WTC11 (cell line): ENCODE results near the gene SMARCA2. TPM values are rescaled to one million over a fixed set of nuclear protein-coding genes. Genes with fewer than 3 reads are reported as not detected.
A peak's percentile ranks its signal among the peaks of the same experiment; 100 is the strongest.

Source experiments
- ATAC-seq: fragments of 200-7000 bp; cut with Tn5 transposase; 2 replicates; pipeline ENCODE4 v1.10.0; 2021; ENCODE audit warnings: mild to moderate bottlenecking, moderate library complexity
- CTCF ChIA-PET: fragments of 300-600 bp; sonication (Branson Sonifier 250); formaldehyde crosslinking; loops from one replicate; lab custom pipeline; 2021; ENCODE audit warnings: antibody characterized with exemption; lab: Charles Lee
- POLR2A ChIA-PET: fragments of 350-600 bp; sonication (Branson Sonifier 250); formaldehyde crosslinking; loops from one replicate; lab custom pipeline; 2021; ENCODE audit warnings: antibody characterized with exemption; lab: Charles Lee
- DNase-seq: peaks from one replicate; pipeline ENCODE4 v3.0.0; 2021; ENCODE audit warnings: low spot score
- H3K27ac Mint-ChIP-seq: 2 replicates; pipeline ENCODE4 v1.8.0; 2021; ENCODE audit warnings: mixed read lengths
- H3K27me3 Mint-ChIP-seq: 2 replicates; pipeline ENCODE4 v1.8.0; 2021; ENCODE audit warnings: low read depth, mild to moderate bottlenecking, moderate library complexity, mixed read lengths
- H3K36me3 Mint-ChIP-seq: 2 replicates; pipeline ENCODE4 v1.8.0; 2021; ENCODE audit warnings: mixed read lengths
- H3K4me1 Mint-ChIP-seq: 2 replicates; pipeline ENCODE4 v1.8.0; 2022; ENCODE audit warnings: mixed read lengths
- H3K4me3 Mint-ChIP-seq: 2 replicates; pipeline ENCODE4 v1.8.0; 2021; ENCODE audit warnings: mild to moderate bottlenecking, moderate library complexity, mixed read lengths
- H3K9me3 Mint-ChIP-seq: 2 replicates; pipeline ENCODE4 v1.8.0; 2021; ENCODE audit warnings: mixed read lengths
- CBFB ChIP-seq: sonication (generic); formaldehyde crosslinking; IDR thresholded peaks from 2 replicates; pipeline ENCODE4 v1.8.1; 2022; ENCODE audit warnings: mild to moderate bottlenecking, low read depth, missing genetic modification reagents
- HMGA2 ChIP-seq: fragments of 250-450 bp; sonication (Bioruptor Pico); IDR thresholded peaks from 2 replicates; pipeline ENCODE4 v1.4.0; 2021; ENCODE audit warnings: mild to moderate bottlenecking, moderate library complexity
- JUN ChIP-seq: sonication (generic); formaldehyde crosslinking; IDR thresholded peaks from 2 replicates; pipeline ENCODE4 v1.8.0; 2023; ENCODE audit warnings: mild to moderate bottlenecking, missing genetic modification reagents
- KAT7 ChIP-seq: sonication (generic); formaldehyde crosslinking; IDR thresholded peaks from 2 replicates; pipeline ENCODE4 v1.8.1; 2023; ENCODE audit warnings: missing genetic modification reagents, mild to moderate bottlenecking, borderline replicate concordance
- SOX15 ChIP-seq: fragments of 250-450 bp; sonication (Bioruptor Pico); IDR thresholded peaks from 2 replicates; pipeline ENCODE4 v1.9.0; 2021; ENCODE audit warnings: mild to moderate bottlenecking
- ZNF121 ChIP-seq: sonication (generic); formaldehyde crosslinking; IDR thresholded peaks from 2 replicates; pipeline ENCODE4 v1.8.0; 2023; ENCODE audit warnings: missing genetic modification reagents
- ZNF396 ChIP-seq: fragments of 250-450 bp; sonication (Bioruptor Pico); IDR thresholded peaks from 2 replicates; pipeline ENCODE4 v1.8.0; 2021; ENCODE audit warnings: mild to moderate bottlenecking, moderate library complexity, borderline replicate concordance
- total RNA-seq: library from RNA; stranded (reverse); gene quantifications from 3 replicates; pipeline ENCODE4 v1.2.3, GENCODE V29; 2021
- TF ChIP-seq, protein P1 (sequence below): sonication (generic); formaldehyde crosslinking; IDR thresholded peaks from 2 replicates; pipeline ENCODE4 v1.8.1; 2023; ENCODE audit warnings: mild to moderate bottlenecking, missing genetic modification reagents
- TF ChIP-seq, protein P2 (sequence below): fragments of 200-600 bp; IDR thresholded peaks from 2 replicates; pipeline ENCODE4 v1.8.0; 2022; ENCODE audit warnings: antibody characterized with exemption
- TF ChIP-seq, protein P3 (sequence below): sonication (generic); formaldehyde crosslinking; IDR thresholded peaks from 2 replicates; pipeline ENCODE4 v1.8.1; 2023; ENCODE audit warnings: mild to moderate bottlenecking, moderate library complexity, missing genetic modification reagents
- TF ChIP-seq, protein P4 (sequence below): sonication (generic); formaldehyde crosslinking; IDR thresholded peaks from 2 replicates; pipeline ENCODE4 v1.8.1; 2023; ENCODE audit warnings: mild to moderate bottlenecking, missing genetic modification reagents
- TF ChIP-seq, protein P5 (sequence below): fragments of 250-450 bp; sonication (Bioruptor Pico); IDR thresholded peaks from 2 replicates; pipeline ENCODE4 v1.9.0; 2021; ENCODE audit warnings: moderate library complexity, mild to moderate bottlenecking, inconsistent platforms, borderline replicate concordance
- TF ChIP-seq, protein P6 (sequence below): sonication (generic); formaldehyde crosslinking; IDR thresholded peaks from 2 replicates; pipeline ENCODE4 v1.8.0; 2022; ENCODE audit warnings: mild to moderate bottlenecking, missing genetic modification reagents

Gene SMARCA2
- total RNA-seq, 1 experiment from 2014 or later, result 20.3 TPM

DNA sequence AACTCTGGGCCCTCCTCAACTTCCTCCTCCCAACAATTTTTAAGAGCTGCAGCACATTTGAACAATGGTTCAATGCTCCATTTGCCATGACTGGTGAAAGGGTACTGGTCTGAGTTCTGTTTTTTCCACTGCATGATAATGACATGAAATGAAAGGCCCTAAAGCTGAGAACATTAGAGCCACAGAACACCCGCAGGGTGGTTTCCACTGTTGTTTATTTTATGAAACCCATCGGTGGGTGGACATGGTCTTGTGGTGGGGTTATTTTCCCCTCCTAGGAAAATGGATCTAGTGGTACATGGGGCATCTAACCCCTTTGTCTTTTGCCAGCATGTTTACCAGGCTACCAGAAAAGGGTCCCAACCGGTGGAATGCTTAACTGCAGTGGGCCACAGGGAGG, 71.8 kb downstream of the SMARCA2 start (continued):
- TF ChIP-seq, protein P1, sequence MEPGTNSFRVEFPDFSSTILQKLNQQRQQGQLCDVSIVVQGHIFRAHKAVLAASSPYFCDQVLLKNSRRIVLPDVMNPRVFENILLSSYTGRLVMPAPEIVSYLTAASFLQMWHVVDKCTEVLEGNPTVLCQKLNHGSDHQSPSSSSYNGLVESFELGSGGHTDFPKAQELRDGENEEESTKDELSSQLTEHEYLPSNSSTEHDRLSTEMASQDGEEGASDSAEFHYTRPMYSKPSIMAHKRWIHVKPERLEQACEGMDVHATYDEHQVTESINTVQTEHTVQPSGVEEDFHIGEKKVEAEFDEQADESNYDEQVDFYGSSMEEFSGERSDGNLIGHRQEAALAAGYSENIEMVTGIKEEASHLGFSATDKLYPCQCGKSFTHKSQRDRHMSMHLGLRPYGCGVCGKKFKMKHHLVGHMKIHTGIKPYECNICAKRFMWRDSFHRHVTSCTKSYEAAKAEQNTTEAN (CRISPR knock-in tag), result no peak

DNA sequence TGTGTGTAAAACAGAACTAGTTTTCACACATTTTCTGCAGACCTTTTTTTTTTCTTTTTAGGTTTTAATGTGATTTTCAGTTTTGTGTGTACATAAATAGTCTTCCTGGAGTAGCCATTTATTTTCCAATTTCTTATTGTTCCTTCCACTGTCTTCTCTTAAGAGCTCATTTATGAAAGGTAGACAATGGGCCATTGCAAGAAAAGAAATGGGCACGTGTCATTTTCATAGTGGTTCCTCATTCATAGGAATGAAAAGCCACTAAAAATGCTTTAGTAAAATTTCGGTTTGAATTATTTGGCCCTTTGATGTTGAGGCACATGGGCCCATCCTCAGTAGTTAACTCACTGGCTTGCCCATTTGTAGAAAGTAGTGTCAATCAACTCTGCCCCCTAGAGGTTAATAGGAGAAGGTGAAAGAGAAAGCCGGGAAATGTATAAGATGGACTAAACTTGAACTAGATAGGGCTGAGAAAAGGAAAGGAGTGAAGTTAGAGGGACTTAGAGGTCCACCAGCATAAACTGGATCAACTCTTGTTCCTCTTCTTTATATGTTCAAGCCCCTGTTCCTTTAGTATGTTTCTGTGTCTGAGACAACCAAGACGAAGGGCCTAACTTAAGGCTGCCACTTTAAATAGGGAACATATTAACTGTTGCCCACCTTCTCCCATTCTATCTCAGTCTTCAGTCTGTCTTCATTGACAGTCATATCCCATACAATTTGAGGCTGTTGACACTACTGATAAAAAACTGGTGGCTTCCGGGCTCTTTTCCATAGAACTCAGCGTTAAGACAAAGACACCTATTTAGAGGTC, 72.6 kb downstream of the SMARCA2 start:
- CTCF ChIA-PET, result interaction anchor here (0.6 to 1.4 kb wide), 8 partner anchors 9 to 216 kb away, joined by 3 to 6 read pairs (median 4); no protein-coding TSS in a partner anchor
- no peaks in the 10 kb centered on the region for H3K27me3 Mint-ChIP-seq
- H3K9me3 Mint-ChIP-seq, result no peaks in the 10 kb centered on the region
- no peak for TF ChIP-seq JUN
- no peak for TF ChIP-seq SOX15
- TF ChIP-seq, protein P2, sequence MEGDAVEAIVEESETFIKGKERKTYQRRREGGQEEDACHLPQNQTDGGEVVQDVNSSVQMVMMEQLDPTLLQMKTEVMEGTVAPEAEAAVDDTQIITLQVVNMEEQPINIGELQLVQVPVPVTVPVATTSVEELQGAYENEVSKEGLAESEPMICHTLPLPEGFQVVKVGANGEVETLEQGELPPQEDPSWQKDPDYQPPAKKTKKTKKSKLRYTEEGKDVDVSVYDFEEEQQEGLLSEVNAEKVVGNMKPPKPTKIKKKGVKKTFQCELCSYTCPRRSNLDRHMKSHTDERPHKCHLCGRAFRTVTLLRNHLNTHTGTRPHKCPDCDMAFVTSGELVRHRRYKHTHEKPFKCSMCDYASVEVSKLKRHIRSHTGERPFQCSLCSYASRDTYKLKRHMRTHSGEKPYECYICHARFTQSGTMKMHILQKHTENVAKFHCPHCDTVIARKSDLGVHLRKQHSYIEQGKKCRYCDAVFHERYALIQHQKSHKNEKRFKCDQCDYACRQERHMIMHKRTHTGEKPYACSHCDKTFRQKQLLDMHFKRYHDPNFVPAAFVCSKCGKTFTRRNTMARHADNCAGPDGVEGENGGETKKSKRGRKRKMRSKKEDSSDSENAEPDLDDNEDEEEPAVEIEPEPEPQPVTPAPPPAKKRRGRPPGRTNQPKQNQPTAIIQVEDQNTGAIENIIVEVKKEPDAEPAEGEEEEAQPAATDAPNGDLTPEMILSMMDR, result peak; percentile 51; the same call in 1 of the 2 replicates
- no peak for TF ChIP-seq KAT7 (CRISPR knock-in tag)
- TF ChIP-seq, protein P3, sequence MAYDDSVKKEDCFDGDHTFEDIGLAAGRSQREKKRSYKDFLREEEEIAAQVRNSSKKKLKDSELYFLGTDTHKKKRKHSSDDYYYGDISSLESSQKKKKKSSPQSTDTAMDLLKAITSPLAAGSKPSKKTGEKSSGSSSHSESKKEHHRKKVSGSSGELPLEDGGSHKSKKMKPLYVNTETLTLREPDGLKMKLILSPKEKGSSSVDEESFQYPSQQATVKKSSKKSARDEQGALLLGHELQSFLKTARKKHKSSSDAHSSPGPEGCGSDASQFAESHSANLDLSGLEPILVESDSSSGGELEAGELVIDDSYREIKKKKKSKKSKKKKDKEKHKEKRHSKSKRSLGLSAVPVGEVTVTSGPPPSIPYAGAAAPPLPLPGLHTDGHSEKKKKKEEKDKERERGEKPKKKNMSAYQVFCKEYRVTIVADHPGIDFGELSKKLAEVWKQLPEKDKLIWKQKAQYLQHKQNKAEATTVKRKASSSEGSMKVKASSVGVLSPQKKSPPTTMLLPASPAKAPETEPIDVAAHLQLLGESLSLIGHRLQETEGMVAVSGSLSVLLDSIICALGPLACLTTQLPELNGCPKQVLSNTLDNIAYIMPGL (CRISPR knock-in tag), result no peak
- TF ChIP-seq, protein P4, sequence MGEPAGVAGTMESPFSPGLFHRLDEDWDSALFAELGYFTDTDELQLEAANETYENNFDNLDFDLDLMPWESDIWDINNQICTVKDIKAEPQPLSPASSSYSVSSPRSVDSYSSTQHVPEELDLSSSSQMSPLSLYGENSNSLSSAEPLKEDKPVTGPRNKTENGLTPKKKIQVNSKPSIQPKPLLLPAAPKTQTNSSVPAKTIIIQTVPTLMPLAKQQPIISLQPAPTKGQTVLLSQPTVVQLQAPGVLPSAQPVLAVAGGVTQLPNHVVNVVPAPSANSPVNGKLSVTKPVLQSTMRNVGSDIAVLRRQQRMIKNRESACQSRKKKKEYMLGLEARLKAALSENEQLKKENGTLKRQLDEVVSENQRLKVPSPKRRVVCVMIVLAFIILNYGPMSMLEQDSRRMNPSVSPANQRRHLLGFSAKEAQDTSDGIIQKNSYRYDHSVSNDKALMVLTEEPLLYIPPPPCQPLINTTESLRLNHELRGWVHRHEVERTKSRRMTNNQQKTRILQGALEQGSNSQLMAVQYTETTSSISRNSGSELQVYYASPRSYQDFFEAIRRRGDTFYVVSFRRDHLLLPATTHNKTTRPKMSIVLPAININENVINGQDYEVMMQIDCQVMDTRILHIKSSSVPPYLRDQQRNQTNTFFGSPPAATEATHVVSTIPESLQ (CRISPR knock-in tag), result no peak
- peak; percentile 96 for TF ChIP-seq ZNF121 (CRISPR knock-in tag)
- TF ChIP-seq, all 79 proteins: peak for 2
- H3K36me3 Mint-ChIP-seq, result 0 out of 2 replicates have a peak, but pooled peaks cover 3% of the 10 kb centered on the region
- ATAC-seq, result peak; percentile 96
- H3K4me3 Mint-ChIP-seq, result no peak overlapping the region
- H3K27ac Mint-ChIP-seq, result no peak overlapping the region
- no peak for DNase-seq
- POLR2A ChIA-PET, result no interaction called here
- H3K4me1 Mint-ChIP-seq, result no peaks in the 10 kb centered on the region

DNA sequence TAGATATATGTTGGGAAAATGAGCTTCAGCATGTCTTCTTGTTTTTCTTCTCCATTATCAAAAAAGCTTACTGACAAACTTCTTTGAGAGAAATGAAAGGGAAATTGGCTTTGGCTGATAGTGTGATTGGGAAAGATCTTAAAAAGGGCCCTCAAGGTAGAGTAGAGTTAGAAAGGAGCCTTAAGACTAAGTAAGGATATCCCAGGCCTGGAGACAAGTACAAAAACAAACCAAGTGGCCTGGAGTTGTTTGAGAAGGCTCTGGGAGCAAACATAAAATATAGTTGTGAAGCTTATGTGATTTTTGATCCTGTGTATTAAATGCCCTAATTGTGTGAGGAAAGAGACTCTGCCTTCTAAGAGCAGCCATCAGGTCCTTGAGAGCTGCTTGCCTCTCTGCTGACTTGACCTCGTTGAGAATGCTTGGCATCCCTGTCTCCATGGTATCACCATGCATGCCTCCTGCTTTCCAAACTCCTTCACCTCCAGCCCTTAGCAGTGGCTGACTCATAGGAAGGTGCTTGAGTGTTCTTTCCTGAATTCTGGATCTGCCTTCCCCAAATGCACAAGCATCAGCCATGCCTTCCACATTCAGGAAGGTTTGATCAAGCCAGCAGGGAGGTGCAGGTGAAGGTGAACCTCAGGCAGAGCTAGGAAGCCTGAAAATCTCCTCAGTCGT, 78.9 kb downstream of the SMARCA2 start:
- H3K4me3 Mint-ChIP-seq, result no peak overlapping the region
- POLR2A ChIA-PET, result no interaction called here
- H3K27ac Mint-ChIP-seq, result peak overlapping the region; percentile 37; the same call in 1 of the 2 replicates
- peak; percentile 91 for ATAC-seq
- no peaks in the 10 kb centered on the region for H3K9me3 Mint-ChIP-seq
- no peaks in the 10 kb centered on the region for H3K36me3 Mint-ChIP-seq
- peaks cover 9% of the 10 kb centered on the region for H3K4me1 Mint-ChIP-seq
- DNase-seq, result no peak
- CTCF ChIA-PET, result interaction anchor here (1.0 kb wide), 2 partner anchors 22 to 147 kb away, joined by 4 to 5 read pairs; no protein-coding TSS in a partner anchor
- no peaks in the 10 kb centered on the region for H3K27me3 Mint-ChIP-seq
- TF ChIP-seq ZNF396 (CRISPR knock-in tag) (no peak), HMGA2 (CRISPR knock-in tag) (no peak), CBFB (CRISPR knock-in tag) (no peak), SOX15 (no peak)
- TF ChIP-seq, protein P5, sequence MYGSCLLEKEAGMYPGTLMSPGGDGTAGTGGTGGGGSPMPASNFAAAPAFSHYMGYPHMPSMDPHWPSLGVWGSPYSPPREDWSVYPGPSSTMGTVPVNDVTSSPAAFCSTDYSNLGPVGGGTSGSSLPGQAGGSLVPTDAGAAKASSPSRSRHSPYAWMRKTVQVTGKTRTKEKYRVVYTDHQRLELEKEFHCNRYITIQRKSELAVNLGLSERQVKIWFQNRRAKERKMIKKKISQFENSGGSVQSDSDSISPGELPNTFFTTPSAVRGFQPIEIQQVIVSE (CRISPR knock-in tag), result no peak
- TF ChIP-seq, protein P6, sequence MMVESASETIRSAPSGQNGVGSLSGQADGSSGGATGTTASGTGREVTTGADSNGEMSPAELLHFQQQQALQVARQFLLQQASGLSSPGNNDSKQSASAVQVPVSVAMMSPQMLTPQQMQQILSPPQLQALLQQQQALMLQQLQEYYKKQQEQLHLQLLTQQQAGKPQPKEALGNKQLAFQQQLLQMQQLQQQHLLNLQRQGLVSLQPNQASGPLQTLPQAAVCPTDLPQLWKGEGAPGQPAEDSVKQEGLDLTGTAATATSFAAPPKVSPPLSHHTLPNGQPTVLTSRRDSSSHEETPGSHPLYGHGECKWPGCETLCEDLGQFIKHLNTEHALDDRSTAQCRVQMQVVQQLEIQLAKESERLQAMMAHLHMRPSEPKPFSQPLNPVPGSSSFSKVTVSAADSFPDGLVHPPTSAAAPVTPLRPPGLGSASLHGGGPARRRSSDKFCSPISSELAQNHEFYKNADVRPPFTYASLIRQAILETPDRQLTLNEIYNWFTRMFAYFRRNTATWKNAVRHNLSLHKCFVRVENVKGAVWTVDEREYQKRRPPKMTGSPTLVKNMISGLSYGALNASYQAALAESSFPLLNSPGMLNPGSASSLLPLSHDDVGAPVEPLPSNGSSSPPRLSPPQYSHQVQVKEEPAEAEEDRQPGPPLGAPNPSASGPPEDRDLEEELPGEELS, result no peak
